GM19043 (cell line): Measurements from ENCODE around the gene PEPD.

Source experiments
- ATAC-seq: cut with Tn5 transposase; IDR thresholded peaks from one replicate; pipeline ENCODE4 v1.9.1; 2021; ENCODE audit warnings: low read depth; ENCODE audit not compliant: unreplicated experiment

The PEPD gene

GRCh38 chr19:33513424-33513823, 8.2 kb downstream of the PEPD start:
- ATAC-seq = no peak

DNA sequence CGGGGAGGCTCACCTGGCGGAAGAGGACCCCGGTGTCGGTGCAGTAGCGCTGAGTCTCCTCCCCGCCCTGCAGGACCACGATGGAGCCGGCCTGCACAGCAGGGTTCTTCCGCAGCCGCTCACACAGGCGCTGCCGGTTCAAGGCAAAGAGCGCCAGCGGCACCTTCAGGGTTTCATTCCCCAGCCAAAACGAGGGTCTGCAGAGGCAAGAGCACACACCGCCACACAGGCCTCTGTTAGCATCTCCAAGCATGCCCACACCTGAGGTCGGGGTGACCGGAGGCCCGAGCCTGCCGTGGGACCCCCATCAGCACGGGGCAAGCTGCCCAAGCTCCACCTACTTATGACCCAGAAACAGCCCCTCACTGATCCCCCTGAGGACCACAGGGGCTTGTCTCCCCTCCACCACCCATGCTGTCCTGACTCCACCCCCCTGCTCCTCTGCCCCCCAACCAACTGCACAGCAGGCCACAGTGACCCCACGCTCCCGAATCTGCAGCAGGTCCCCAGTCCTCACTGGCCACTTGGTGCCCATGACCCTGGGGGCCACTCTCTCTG, 8.9 kb downstream of the PEPD start:
- ATAC-seq = no peak

GRCh38 chr19:33512021-33512420, 9.6 kb downstream of the PEPD start:
- ATAC-seq = no peak

- ATAC-seq = no peak
Measured at GRCh38 chr19:33511346-33511745, 10.2 kb downstream of the PEPD start.

GRCh38 chr19:33510462-33511194, 11.0 kb downstream of the PEPD start:
- no peak for ATAC-seq

GRCh38 chr19:33509774-33510173, 11.8 kb downstream of the PEPD start:
- ATAC-seq = no peak

- no peak for ATAC-seq
Measured at GRCh38 chr19:33508941-33509614, 12.5 kb downstream of the PEPD start.

DNA sequence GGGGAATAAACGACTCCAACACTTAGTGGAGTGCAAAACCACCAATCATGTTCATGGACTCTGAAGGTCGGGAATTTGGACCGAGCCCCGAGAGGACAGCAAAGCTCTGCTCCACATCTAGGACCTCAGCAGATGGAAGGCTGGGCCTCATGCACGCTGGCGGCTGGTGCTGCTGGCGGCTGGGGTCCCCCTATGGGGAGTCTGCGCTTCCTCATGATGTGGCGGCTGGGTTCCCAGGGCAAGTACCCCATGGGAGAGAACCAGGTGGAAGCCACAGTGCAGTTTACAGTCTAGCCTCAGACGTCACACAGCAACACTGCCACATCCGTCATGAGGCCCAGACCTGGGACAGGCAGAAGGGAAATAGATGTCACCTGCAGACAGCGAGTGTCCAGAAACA, 13.2 kb downstream of the PEPD start:
- ATAC-seq = no peak

DNA sequence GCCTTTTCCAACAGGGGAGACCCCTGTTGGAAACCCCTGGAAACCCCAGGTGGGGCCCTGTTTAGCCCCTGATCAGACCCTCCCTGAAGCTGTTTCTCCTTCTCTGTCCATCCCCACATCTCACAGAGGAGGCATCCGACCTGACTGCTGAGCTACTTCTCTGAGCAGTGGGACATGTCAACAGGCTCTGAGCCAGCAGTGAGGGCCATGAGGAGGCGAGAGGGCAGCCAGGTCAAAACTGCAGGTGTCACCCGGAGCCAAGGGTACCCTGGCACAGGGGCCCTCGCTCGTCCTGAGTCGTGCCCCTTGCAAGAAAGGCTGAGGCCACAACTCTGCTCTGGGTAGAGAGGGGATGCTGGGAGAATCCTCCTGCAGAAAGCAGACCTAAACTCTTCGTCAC, 13.6 kb downstream of the PEPD start:
- ATAC-seq = no peak

DNA sequence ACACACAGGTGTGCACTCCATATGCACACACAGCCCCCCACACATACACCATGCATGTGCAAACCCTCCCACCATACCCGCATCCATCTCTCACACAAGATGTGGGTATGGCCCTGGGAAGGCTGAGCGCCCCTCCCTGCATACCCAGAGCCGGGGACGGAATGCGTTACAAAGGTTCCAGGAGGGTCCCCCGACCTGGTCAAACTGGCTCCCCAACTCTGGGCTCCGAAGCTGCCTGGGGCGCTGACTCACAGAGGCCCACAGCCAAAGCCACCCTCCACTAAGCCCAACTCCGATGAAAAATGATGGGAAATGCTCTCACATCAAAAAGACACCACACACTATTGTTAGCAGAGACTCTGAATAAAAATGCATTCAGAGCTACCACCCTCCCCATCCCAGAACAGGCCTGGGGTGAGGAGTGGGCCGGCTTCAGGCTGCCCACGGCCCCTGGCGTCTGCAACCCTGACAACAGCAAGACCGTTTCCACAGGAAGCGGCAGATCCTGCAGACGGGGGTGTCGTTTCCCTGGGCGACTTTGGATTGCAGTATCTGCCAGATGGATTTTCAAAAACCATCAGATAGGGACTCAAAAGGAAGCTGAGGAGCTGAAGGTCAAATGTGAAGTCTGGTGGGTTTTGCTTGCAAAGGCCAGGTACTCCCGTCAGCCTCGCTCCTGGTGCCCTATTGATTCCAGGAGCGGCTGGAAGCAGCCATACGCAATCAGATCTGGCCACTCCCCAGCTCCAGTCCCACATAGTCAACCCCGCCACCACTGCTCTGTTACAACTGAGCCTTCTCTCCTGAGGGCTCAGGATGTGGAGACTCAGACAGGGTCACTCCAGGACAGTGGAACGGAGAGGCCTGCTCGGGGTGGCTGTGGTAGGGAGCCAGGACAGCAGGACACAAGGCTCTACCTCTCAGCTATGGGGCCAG, 14.3 kb downstream of the PEPD start:
- ATAC-seq = no peak

DNA sequence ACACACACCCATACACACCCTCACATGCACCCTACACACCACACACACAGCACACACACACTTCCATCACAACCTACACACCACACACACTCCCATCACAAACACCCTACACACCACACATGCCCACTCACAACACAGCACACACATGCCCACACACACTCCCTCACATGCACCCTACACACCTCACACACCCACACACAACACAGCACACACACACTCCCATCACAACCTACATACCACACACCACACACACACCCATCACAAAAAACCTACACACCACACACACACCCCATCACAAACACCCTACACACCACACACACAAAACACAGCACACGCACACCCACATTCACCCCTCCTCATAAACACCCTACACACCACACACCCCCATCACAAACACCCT, 15.1 kb downstream of the PEPD start:
- no peak for ATAC-seq

DNA sequence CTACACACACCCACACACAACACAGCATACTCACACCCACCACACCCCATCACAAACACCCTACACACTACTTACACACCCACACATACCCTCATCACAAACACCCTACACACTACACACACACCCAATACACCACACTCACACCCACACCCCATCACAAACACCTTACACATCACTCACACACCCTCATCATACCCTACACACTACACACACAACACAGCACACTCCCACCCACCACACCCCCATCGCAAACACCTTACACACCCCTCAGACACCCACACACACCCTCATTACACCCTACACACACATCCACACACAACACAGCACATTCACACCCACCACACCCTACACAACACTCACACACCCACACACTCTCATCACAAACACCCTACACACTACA, 15.8 kb downstream of the PEPD start:
- no peak for ATAC-seq

GRCh38 chr19:33505148-33505547, 16.4 kb downstream of the PEPD start:
- no peak for ATAC-seq

DNA sequence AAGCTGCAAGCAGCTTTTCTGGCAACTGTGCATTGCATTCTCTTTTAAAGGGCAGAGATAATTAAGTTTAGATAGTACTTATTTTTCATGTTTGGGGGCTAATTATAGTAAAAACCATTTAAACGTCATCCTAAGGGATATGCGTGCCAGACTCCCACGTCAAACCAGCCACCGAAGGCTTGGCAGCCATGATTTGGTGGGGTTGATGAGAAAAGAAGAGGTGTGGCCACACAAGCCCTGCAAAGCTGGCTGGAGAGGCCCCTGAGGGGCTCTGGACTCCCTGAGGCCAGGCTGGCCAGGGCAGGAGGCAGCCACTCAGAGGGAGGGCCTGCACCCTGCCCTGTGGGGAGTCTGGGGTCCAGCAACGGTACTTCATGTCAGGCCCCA, 17.5 kb downstream of the PEPD start:
- no peak for ATAC-seq

GRCh38 chr19:33503433-33504057, 18.0 kb downstream of the PEPD start:
- no peak for ATAC-seq

GRCh38 chr19:33503030-33503429, 18.6 kb downstream of the PEPD start:
- ATAC-seq = no peak

DNA sequence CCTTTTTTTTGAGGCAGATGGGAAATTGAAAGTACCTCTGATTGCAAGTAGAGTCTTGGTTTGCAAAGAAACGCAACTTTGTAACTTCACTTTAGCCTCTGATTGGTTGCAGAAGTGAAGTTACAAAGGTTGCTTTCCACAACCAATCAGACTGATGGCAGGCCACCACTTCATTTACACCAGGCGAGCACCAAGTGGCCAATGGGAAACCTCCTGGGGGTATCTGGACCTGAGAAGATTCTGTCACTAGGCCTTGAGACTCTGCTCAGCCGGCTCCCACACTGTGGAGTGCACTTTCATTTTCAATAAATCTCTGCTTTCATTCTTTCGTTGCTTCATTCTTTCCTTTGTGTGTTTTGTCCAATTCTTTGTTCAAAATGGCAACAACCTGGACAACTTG, 19.1 kb downstream of the PEPD start:
- no peak for ATAC-seq

DNA sequence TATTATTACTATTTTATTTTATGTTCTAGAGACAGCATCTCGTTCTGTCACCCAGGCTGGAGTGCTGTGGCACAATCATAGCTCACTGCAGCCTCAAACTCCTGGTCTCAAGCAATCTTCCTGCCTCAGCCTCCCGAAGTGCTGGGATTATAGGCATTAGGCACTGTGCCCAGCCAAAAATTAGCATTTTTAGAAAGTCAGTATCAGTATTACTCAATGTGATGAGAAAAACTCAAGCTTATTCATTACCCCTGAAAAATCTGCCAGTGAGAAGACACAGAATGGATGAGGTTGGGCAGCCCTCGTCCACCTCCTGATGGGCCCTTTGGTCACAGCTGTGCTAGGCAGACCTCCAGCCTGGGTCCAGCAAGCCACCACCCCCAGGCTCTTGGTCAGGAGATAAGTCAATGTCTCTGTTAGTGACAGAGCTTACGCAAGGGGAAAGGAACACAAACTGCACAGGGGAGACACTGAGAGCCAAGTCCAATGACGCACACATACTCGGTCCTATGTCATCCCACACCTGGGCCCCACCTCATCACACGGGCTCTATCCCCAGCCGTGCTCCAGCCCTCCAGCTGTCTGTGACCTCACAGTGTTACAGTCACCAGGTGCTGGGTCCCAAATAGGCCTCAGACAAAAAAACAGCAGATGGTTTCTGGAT, 19.8 kb downstream of the PEPD start:
- ATAC-seq = no peak

DNA sequence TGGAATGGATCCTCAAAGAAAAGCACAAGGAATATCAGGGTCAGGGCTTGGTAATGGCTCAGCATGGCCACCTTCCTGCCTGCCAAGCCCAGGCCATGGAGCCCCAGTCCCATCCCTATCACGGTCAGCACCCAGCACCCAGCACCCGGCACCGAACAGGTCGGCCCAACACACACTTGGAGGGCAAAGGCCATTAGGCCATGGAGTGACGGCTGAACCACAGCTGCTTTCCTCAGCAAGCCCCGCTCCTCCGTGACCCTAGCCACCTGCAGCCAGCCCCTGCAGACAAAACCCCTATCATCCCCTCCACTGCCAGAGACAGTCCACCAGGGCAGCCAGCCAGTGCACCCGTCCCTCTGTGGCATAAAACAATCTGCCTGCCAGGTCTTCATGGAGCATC, 20.6 kb downstream of the PEPD start:
- ATAC-seq = no peak

- no peak for ATAC-seq
Measured at GRCh38 chr19:33500586-33500985, 21.0 kb downstream of the PEPD start.
